Ovary (tissue), 9 donors: Measurements from ENCODE around the gene GAL3ST2. TPM values are rescaled to one million over a fixed set of nuclear protein-coding genes. Genes with fewer than 3 reads are reported as not detected.

Experiments used
- DNase-seq, 5 donors: peaks; one replicate each; pipeline ENCODE4 v3.0.0-alpha.2; 2019 to 2020
- H3K27ac ChIP-seq, 2 donors: fragments of 200-600 bp; one replicate each; pipeline versions ENCODE4 v1.5.1 to v1.8.0; 2019 to 2022
- H3K27me3 ChIP-seq: fragments of 200-600 bp; one replicate; pipeline ENCODE4 v1.8.0; 2022
- H3K36me3 ChIP-seq: fragments of 200-600 bp; sonication (generic); one replicate; pipeline ENCODE4 v1.5.1; 2019
- H3K4me1 ChIP-seq: one replicate; pipeline ENCODE4 v1.8.1; 2013; ENCODE audit warnings: mild to moderate bottlenecking, moderate library complexity; ENCODE audit not compliant: insufficient read depth
- H3K4me3 ChIP-seq: fragments of 200-600 bp; sonication (generic); one replicate; pipeline ENCODE4 v1.5.1; 2017
- H3K9me3 ChIP-seq, 2 donors: fragments of 200-600 bp in 1 of 2; sonication (generic) in 1 of 2; one replicate each; pipeline versions ENCODE4 v1.5.1 to v1.8.1; 2013 to 2019; ENCODE audit warnings: mild to moderate bottlenecking in 1 of 2, moderate library complexity in 1 of 2
- EP300 ChIP-seq: sonication (generic); formaldehyde crosslinking; IDR thresholded peaks from one replicate; pipeline ENCODE4 v1.6.1; 2017; ENCODE audit warnings: antibody characterized with exemption
- POLR2A ChIP-seq: fragments of 450-650 bp; IDR thresholded peaks from one replicate; pipeline ENCODE4 v1.6.1; 2017; ENCODE audit warnings: antibody characterized with exemption, mild to moderate bottlenecking, moderate library complexity
- WGBS, 3 donors: extraction: QIAGEN DNeasy Blood & Tissue Kit in 1 of 3; methylation state at CpG; one replicate each; pipeline versions ENCODE4 v1.1.5 to v1.1.7; 2013 to 2017; 5-methylcytosine and 5-hydroxymethylcytosine counted together
- intact Hi-C, 4 donors: fragments of 100-400 bp; cut with DNase I; formaldehyde crosslinking; loops; one replicate each; pipeline versions ENCODE4 v1.11.0 to v1.15.1; 2022 to 2023
- polyA plus RNA-seq, 2 donors: library from polyadenylated mRNA; stranded (reverse); fragments of 200-250 nt in 1 of 2; fragments of 350-450 nt in 1 of 2; fragmentation: Illumina TruSeq in 1 of 2; extraction: RNeasy Lipid Tissue Mini Kit (QIAGEN cat#74804) in 1 of 2; gene quantifications; one replicate each; pipeline ENCODE4 v1.2.3, GENCODE V29; 2013 to 2014
- total RNA-seq, 7 donors: library from RNA; depleted of rRNA in 2 of 7; stranded (reverse); fragments of >200 nt in 2 of 7; fragmentation: NEBNext Ultra II Directional in 3 of 7; extraction: Animal tissue kit (Norgen Biotek cat#: 25700) in 3 of 7; gene quantifications; one replicate each; pipeline versions ENCODE4 v1.1.0 to v1.2.4, GENCODE V29; 2016 to 2023
- TF ChIP-seq, protein P1 (sequence below), 3 donors: fragments of 450-650 bp in 2 of 3; fragments of 200-600 bp in 1 of 3; IDR thresholded peaks; one replicate each; pipeline versions ENCODE4 v1.5.1 to v1.8.0; 2016 to 2022; ENCODE audit warnings: antibody characterized with exemption in 3 of 3, mild to moderate bottlenecking in 1 of 3
- donor health status: DM: no; HTN: no; CAD: no; lungs with moderate emphysema.
- donor health status: DM: no; HTN: no; CAD: no.
- donor health status: Bipolar disorder and iron deficiency.
- donor health status: DM: yes; HTN: yes; CAD: no.
- donor health status: DM: no; HTN: no; CAD: no.
- donor health status: DM: yes; HTN: yes; CAD: no.

Gene GAL3ST2
- total and polyA plus RNA-seq, 9 donors = 0.05 to 4.3 (median 0.57) TPM; not detected in 3

GRCh38 chr2:241770936-241771285 is 5.7 kb upstream of the GAL3ST2 start:
- H3K4me1 ChIP-seq = peaks cover 3% of the 10 kb centered on the region
- DNase-seq = no peak
- no peak overlapping the region for H3K27ac ChIP-seq
- intact Hi-C loops = no loop called here
- no peaks in the 10 kb centered on the region for H3K36me3 ChIP-seq
- WGBS, 3 donors = 84 to 93% (median 92%) methylated on average over 12 of the region's 12 CpGs
- no peaks in the 10 kb centered on the region for H3K27me3 ChIP-seq
- no peaks in the 10 kb centered on the region for H3K9me3 ChIP-seq
- TF ChIP-seq, protein P1, sequence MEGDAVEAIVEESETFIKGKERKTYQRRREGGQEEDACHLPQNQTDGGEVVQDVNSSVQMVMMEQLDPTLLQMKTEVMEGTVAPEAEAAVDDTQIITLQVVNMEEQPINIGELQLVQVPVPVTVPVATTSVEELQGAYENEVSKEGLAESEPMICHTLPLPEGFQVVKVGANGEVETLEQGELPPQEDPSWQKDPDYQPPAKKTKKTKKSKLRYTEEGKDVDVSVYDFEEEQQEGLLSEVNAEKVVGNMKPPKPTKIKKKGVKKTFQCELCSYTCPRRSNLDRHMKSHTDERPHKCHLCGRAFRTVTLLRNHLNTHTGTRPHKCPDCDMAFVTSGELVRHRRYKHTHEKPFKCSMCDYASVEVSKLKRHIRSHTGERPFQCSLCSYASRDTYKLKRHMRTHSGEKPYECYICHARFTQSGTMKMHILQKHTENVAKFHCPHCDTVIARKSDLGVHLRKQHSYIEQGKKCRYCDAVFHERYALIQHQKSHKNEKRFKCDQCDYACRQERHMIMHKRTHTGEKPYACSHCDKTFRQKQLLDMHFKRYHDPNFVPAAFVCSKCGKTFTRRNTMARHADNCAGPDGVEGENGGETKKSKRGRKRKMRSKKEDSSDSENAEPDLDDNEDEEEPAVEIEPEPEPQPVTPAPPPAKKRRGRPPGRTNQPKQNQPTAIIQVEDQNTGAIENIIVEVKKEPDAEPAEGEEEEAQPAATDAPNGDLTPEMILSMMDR (IDR thresholded peaks at IDR 0.05) = no peak
- no peak for TF ChIP-seq POLR2A
- no peak for TF ChIP-seq EP300
- no peak overlapping the region for H3K4me3 ChIP-seq

DNA sequence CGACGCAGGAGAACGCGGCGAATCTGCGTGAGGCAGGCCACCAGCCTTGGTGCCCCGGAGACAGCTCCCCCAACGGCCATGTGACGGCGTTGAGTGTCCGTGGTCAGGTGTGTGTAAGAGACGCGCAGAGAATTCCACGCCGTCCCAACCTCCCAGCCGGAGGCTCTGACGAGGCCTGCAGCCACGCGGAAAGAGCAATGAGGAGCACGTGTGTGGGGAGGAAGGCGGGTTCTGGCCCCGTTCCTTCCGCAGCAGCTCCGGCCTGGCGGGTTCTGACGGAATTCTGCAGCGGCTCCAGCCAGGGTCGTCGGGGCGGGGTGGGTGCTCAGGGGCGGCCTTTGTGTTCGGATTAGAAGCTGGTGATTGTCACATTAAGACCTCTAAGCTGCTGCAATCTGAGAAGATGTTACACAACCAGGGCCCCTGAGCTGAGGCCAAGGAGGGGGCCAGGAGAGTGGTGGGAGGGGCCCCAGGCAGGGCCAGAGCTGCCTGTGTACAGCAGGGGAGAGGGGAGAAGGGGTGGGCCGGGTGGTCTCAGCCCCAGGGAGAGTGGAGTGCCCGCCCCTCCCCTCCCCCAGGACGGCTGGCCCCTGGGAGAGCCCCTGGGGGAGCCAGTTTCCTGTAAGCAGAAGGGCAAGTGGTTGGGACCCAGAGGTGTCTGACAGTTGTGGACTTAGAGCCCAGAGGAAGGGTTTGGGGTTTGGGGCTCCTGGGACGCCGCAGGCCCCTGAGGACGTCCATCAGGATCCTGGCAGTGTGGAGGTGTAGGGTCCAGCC is 5.1 kb upstream of the GAL3ST2 start:
- Histone ChIP-seq H3K9me3 (no peaks in the 10 kb centered on the region), H3K4me3 (no peak overlapping the region), H3K36me3 (no peaks in the 10 kb centered on the region), H3K27ac (no peak overlapping the region), H3K4me1 (peaks cover 3% of the 10 kb centered on the region), H3K27me3 (no peaks in the 10 kb centered on the region)
- 31 to 34% (median 31%) methylated on average over 38 of the region's 38 CpGs for WGBS, 3 donors
- intact Hi-C loops = no loop called here
- TF ChIP-seq, protein P1 (IDR thresholded peaks at IDR 0.05) = no peak
- peak; percentile 44 to 72 (median 51) for DNase-seq

- 23 to 25% (median 25%) methylated on average over 9 of the region's 9 CpGs for WGBS, 3 donors
- intact Hi-C loops = no loop called here
- Histone ChIP-seq H3K4me3 (no peak overlapping the region), H3K27me3 (no peaks in the 10 kb centered on the region), H3K4me1 (peaks cover 3% of the 10 kb centered on the region), H3K27ac (no peak overlapping the region), H3K9me3 (no peaks in the 10 kb centered on the region), H3K36me3 (no peaks in the 10 kb centered on the region)
- TF ChIP-seq, protein P1 (IDR thresholded peaks at IDR 0.05) = no peak
- TF ChIP-seq EP300 (no peak), POLR2A (no peak)
- no peak for DNase-seq
These were observed 4.5 kb upstream of the GAL3ST2 start for GRCh38 chr2:241772063-241772499.

- peak in 3 of 5 donors; percentile 15 to 38 (median 20) for DNase-seq
- H3K4me1 ChIP-seq = peaks cover 3% of the 10 kb centered on the region
- no peaks in the 10 kb centered on the region for H3K9me3 ChIP-seq
- no peak overlapping the region for H3K27ac ChIP-seq
- 51 to 63% (median 57%) methylated on average over 23 to 29 of the region's 29 CpGs for WGBS, 3 donors
- H3K27me3 ChIP-seq = no peaks in the 10 kb centered on the region
- no peak overlapping the region for H3K4me3 ChIP-seq
- H3K36me3 ChIP-seq = no peaks in the 10 kb centered on the region
- intact Hi-C loops = no loop called here
- TF ChIP-seq, protein P1 (IDR thresholded peaks at IDR 0.05) = no peak
- TF ChIP-seq EP300 = no peak
- no peak for TF ChIP-seq POLR2A
These were observed 2.9 kb upstream of the GAL3ST2 start for GRCh38 chr2:241773511-241774418.
